Ishikawa (cell line): ENCODE data around the gene RP9.

Experiments
- CEBPB ChIP-seq: IDR thresholded peaks from 2 replicates; pipeline ENCODE4 v1.6.1; 2012
- EGR1 ChIP-seq: IDR thresholded peaks from 2 replicates; pipeline ENCODE4 v1.6.1; 2012
- EP300 ChIP-seq: IDR thresholded peaks from 2 replicates; pipeline ENCODE4 v1.6.1; 2012; ENCODE audit warnings: borderline replicate concordance
- FOXM1 ChIP-seq: IDR thresholded peaks from 2 replicates; pipeline ENCODE4 v1.6.1; 2012; ENCODE audit warnings: low read depth, borderline replicate concordance
- NFIC ChIP-seq: IDR thresholded peaks from 2 replicates; pipeline ENCODE4 v1.6.1; 2012
- RAD21 ChIP-seq: IDR thresholded peaks from 2 replicates; pipeline ENCODE4 v1.6.1; 2012; ENCODE audit warnings: low read depth
- REST ChIP-seq: IDR thresholded peaks from 2 replicates; pipeline ENCODE4 v1.6.1; 2012; ENCODE audit warnings: low read depth, mild to moderate bottlenecking
- TAF1 ChIP-seq: IDR thresholded peaks from 2 replicates; pipeline ENCODE4 v1.6.1; 2012; ENCODE audit warnings: low read depth, mild to moderate bottlenecking
- TCF12 ChIP-seq: IDR thresholded peaks from 2 replicates; pipeline ENCODE4 v1.6.1; 2012; ENCODE audit warnings: low read depth
- TEAD4 ChIP-seq: IDR thresholded peaks from 2 replicates; pipeline ENCODE4 v1.6.1; 2012
- YY1 ChIP-seq: IDR thresholded peaks from 2 replicates; pipeline ENCODE4 v1.6.1; 2012; ENCODE audit warnings: low read depth
- TF ChIP-seq, protein P1 (sequence below): IDR thresholded peaks from 2 replicates; pipeline ENCODE4 v1.6.1; 2012

DNA sequence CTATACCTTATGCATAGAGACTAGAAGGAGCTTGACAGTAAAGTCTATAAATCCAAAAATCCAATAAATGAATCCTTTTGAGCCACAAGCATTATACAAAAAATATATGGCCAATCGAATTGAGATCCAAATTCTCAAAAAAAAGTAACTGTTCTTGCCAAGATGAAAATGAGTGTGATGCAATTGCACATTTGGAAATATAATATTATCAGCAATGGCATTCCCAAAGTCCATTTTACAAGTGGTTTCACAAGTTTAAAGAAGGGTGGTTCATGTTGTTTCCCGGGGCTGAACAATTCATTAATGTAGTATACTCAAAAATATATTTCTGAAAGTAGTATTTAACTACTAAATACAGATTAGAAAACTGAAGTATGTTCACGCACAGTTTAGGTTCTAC, 7.3 kb downstream of the RP9 start:
- no peak for TF ChIP-seq EP300
- TF ChIP-seq CEBPB: no peak
- TF ChIP-seq RAD21: no peak
- TF ChIP-seq, protein P1, sequence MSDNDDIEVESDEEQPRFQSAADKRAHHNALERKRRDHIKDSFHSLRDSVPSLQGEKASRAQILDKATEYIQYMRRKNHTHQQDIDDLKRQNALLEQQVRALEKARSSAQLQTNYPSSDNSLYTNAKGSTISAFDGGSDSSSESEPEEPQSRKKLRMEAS: no peak
- no peak for TF ChIP-seq TEAD4
- TF ChIP-seq YY1: no peak
- no peak for TF ChIP-seq FOXM1
- TF ChIP-seq NFIC: no peak
- TF ChIP-seq TAF1: no peak
- TF ChIP-seq TCF12: no peak
- TF ChIP-seq EGR1: no peak
- no peak for TF ChIP-seq REST
